GM21423 (cell line): ENCODE data around the gene CES3.

Source experiments
- ATAC-seq: cut with Tn5 transposase; IDR thresholded peaks from one replicate; pipeline ENCODE4 v1.9.1; 2021; ENCODE audit warnings: mild to moderate bottlenecking, moderate library complexity; ENCODE audit not compliant: unreplicated experiment

CES3 gene

DNA sequence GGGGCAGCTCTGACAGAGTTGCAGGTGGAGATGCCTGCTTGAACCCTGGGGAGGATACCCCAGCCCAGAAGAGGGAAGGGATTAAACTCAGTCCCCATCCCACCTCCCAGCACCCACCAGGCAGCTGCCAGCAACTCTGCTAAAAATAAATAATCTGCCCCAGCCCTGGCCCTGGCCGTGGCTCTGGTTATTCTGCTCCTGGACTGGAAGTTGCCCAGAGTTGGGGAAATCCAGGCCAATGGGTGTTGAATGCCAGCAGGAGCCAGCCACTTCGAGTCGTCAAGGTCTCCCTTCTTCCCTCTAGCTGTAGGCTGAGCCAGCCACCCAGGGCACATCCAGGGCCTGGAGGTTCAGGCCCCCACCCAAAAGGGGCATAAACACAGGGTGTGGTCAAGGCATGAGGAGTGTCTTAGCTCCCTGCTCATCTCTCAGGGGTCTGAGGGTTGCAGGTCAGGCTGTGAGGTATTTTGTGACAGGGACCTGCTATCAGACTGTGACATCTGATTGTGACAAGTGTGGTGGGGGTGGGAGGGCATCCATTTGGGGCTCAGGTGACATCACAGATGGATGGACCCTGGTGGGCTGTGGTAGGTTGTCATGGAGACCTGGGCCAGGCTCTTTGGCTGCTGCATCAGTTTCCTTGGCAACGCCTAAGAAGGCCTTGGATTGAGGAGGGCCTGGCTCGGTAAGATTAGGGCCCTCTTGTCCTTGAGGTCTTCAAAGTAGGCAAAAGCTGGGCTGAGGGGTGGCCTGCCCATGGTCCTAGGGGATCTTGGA, 34.7 kb upstream of the CES3 start:
- no peak for ATAC-seq

DNA sequence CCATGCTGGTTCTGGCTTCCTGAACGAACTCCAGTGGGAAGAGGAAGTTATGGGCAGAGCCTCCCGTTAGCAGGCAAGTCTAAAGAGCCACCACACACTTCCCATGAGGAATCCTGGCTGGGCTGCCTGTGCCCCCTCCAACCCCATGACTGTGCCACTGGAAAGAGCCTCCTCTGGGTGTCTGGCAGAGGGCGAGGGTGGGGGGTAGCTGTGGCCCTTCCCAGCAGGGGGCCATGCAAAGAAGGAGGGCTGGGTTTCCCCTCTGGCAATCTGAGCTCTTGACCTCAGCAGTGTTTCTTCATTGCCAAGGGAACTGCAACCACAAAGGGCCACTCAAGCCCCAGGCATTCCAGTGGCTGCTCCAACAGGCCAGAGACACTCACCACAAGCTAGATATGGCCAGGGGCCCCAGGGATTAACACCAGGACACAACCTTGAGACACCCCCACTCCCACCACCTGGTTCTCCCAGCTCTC, 34.1 kb upstream of the CES3 start:
- no peak for ATAC-seq

DNA sequence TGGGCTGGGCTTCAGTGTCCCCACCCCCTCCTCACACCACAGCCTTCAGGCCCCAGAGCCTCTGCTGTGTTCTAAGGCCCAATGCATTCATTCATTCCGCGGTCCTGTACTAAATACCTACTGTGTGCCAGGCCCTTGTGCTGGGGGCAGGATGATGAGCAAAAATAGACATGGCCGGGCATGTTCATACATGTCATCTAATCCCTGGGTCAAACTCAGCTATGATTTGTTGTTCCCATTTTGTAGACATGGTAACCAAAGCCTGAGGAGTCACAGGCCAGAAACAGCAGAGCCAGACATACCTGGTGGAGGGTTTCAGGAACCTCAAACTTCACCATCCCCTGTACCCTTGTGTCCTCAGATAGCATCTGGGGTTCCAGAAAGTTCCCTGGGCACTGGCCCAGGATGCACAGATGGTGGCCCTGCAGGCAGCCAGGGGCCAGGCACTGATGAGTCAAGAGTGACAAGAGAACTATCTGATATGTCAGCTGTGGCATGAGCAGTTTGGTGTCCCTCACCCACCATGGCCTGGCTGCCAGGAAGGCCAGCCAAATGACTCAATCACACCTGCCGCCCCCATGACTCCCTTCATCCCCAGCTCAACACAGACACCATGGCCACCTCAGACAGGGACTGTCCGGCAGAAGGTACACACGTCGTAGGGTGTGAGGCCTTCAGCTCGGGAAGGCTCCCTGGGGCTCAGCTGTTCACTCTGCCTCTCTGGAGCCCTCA, 33.0 kb upstream of the CES3 start:
- ATAC-seq = no peak

GRCh38 chr16:66928702-66929388, 32.2 kb upstream of the CES3 start:
- no peak for ATAC-seq

- no peak for ATAC-seq
Observed at GRCh38 chr16:66930189-66930588, 30.9 kb upstream of the CES3 start.

GRCh38 chr16:66931665-66932064, 29.4 kb upstream of the CES3 start:
- ATAC-seq = no peak

DNA sequence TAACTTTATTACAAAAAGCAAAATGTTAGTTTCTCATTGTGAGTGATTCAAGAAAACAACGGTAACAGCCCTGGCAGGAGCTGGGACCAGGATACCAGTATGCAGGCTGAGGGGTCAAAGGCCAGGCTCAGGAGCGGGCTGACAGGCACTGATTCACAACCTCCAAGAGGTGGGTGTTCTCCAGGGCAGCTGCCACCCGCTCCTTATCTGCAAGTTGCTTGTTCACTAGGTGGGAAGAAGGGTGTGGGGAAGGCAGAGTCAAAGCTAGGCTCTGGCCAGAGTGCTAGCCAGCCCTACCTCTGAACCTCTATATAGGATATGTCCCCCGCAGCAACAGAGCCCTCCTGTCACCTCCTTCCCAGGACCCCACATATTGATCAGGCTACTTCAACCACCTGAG, 29.0 kb upstream of the CES3 start:
- no peak for ATAC-seq

- ATAC-seq = peak; percentile 7
Observed at GRCh38 chr16:66933776-66934137, 27.3 kb upstream of the CES3 start.

DNA sequence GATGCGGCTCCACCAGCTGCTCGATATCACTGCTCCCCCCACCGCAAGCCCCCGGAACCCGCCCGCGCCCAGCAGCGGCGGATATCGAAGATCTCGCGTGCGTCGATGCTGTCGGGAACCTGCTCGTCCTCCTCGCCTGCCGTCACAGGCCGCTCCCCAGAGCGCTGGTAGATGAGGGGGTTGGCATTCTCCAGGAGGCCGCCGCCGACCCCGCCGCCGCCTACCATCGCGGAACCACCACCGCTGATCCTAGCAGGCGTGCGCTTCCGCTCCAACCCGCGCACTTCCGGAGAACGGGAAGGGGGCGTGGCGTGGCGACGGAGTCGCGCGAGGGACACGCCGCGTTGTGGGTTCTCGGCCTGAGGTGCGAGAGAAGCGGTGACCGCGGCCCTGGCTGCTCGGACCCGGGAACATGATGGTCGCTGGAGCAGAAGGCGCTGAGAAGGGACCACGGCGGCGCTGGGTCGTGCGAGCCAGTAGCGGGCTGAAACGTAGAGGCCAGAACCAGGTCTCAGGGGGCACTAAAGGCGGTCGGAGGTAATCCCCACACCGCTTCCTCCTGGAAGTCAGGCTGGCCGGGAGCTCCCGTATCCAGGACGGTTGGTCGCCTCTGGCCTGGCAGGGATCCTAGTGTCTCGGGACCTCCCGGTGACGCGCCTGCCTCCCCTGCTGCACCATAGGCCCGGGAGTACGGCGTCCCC, 26.8 kb upstream of the CES3 start, which contains the start of gene CIAO2B:
TSS of gene CIAO2B (minus strand) at position 265 of the 701 bp plus-strand sequence. CDS start at position 227, 38 bp downstream.
- peak; percentile 66 for ATAC-seq

- ATAC-seq = peak; percentile 4
Observed at GRCh38 chr16:66934839-66935313, 26.2 kb upstream of the CES3 start.

DNA sequence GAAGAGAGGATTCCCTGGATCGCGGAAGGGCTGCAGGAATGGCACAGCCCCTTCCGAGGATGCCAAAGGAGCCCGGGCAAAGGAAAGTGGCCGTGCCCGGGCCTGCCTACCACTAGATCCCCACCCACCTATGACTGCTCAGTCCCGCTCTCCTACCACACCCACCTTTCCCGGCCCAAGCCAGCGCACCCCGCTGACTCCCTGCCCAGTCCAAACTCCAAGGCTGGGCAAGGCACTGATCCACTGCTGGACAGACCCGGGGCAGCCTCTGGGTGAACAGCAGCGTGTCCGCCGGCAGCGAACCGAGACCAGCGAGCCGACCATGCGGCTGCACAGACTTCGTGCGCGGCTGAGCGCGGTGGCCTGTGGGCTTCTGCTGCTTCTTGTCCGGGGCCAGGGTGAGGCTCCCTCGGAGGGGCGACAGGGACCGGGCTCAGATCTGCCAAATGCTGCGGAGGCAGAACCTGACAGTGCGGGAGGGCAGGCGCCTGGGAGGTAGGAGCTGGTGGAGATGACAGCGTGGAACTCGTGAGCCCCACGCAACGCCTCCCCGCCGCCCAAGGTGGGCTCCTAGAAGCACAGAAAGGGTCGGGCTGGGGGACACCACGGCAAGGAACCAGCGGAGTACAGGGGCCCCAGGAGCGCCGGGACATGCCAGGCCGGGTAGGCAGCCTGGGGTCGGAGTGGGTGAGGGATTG, 25.6 kb upstream of the CES3 start, which contains the start of gene CES2:
TSS of gene CES2 (plus strand) at position 203 of the 698 bp plus-strand sequence. CDS start at position 323, 120 bp downstream.
- ATAC-seq = no peak

- ATAC-seq = no peak
Observed at GRCh38 chr16:66936462-66936861, 24.6 kb upstream of the CES3 start.

DNA sequence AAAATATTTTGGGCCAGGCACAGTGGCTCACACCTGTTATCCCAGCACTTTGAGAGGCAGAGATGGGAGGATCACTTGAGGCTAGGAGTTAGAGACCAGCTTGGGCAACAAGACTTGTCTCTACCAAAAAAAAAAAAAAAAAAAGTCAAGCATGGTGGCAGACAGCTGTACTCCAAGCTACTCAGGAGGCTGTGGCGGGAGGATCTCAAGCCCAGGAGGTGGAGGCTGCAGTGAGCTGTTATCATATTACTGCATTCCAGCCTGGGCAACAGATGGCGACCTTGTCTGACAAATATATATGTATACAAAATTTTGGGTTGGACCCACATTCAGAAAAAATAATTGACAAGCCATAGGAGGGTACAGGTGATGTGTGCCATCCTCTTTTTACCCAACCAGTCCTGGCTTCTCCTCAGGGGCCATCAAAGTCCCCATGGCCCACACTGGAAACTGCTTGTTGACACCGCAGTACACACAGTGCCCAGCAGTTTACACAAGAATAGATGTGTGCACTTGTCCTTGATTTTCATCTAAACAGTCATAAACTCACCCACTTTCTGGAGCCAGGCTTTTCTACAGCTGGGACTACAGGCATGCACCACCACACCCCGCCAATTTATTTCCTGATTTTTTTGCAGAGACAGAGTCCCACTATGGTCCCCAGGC, 24.0 kb upstream of the CES3 start:
- ATAC-seq = no peak

- no peak for ATAC-seq
Observed at GRCh38 chr16:66937725-66938337, 23.2 kb upstream of the CES3 start.

DNA sequence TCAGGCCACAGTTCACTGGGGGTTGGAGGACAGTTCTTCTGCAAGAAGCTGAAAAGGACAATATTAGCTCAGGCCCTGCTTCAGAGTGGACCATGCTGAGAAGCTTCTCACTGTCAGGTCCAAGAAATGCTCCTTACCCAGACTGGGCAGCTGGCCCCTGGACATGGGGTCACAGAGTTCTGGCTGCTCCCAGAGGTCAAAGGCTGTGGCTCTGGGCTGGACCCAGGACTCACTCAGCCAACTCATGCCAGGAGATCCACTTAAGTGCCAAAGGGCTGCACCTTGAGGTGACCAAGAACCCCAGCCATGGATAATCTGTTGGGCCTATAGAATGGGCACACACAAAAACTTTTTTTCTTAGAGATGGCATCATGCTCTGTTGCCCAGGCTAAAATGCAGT, 21.7 kb upstream of the CES3 start:
- ATAC-seq = no peak

DNA sequence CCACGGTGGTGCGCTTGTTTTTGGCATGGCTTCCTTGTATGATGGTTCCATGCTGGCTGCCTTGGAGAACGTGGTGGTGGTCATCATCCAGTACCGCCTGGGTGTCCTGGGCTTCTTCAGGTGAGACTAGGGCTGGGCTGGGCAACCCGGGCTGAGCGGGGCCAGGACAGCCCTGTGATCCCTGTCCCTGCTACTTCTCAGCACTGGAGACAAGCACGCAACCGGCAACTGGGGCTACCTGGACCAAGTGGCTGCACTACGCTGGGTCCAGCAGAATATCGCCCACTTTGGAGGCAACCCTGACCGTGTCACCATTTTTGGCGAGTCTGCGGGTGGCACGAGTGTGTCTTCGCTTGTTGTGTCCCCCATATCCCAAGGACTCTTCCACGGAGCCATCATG, 20.8 kb upstream of the CES3 start:
- no peak for ATAC-seq

GRCh38 chr16:66942981-66943380, 18.1 kb upstream of the CES3 start:
- no peak for ATAC-seq

DNA sequence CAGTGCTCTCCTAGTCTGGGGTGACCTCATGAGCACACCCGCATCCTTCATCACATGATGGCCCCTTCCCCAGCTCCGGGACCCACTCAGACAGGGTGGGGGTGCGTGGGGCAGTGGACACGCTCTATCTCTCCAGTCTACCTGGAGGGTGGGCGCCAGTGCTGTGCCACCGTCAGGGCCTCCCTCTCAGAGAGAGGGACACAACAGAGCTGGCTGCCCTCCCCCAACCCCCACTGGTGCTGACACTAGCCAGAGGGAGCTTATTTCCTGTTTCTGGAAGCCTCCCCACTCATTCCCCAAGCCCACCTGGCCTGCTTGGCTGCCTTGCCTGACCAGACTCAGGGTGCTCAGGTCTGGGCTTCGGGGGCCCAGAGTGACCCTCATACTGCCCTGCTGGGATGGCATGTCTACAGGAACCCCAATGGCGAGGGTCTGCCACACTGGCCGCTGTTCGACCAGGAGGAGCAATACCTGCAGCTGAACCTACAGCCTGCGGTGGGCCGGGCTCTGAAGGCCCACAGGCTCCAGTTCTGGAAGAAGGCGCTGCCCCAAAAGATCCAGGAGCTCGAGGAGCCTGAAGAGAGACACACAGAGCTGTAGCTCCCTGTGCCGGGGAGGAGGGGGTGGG, 17.5 kb upstream of the CES3 start:
- ATAC-seq = no peak

- ATAC-seq = no peak
Observed at GRCh38 chr16:66944054-66944441, 17.0 kb upstream of the CES3 start.
